ENCODE measurements around the gene TMEM263. TPM values are rescaled to one million over a fixed set of nuclear protein-coding genes. Genes with fewer than 3 reads are reported as not detected.

Gene TMEM263
- total RNA-seq, 2 experiments from 2014 or later, result 34.1 to 60.0 TPM

DNA sequence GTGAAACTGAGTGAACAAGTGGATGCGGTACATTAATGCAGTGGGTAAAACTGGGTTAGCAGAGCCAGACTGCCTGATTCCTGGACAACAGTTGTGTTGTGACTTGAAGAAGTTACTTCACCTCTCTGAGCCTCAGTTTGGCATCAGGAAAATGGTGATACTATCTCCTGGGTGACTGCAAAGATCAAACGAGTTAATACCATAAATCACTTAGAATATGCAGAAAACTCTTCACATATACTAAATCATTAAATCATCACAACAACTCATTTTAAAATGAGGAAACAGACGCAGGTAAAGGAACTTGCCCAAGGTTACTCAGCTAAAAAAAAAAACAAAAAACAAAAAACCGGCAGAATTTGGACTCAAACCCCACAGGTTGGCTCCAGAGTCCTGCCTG, 30.4 kb downstream of the TMEM263 start:
- H2AFZ ChIP-seq (ENCODE audit: low read length), result peak overlapping the region; percentile 90; the same call in 1 of the 2 replicates
- H4K20me1 ChIP-seq (ENCODE audit: insufficient read depth, low read length), result no peaks in the 10 kb centered on the region
- H3K36me3 ChIP-seq (ENCODE audit: insufficient read depth, low read length), result no peaks in the 10 kb centered on the region; the same call in 1 of the 2 replicates
- intact Hi-C loops (cut with micrococcal nuclease; ENCODE audit: unreplicated experiment), result no loop called here
- BruUV-seq (replicated peaks), result TSS peak; percentile 68
- H3K4me3 ChIP-seq (ENCODE audit: low read depth, low read length, poor library complexity, severe bottlenecking), result peak overlapping the region; percentile 76
- peaks cover 14% of the 10 kb centered on the region for H3K4me1 ChIP-seq (ENCODE audit: insufficient read depth, low read length, poor library complexity, severe bottlenecking)
- no peak overlapping the region for H3K27ac ChIP-seq (ENCODE audit: low read depth, low read length, poor library complexity, severe bottlenecking)
- no peaks in the 10 kb centered on the region for H3K79me2 ChIP-seq (ENCODE audit: insufficient read depth, low read depth, low read length)
- H3K9me2 ChIP-seq (ENCODE audit: insufficient read depth, low read length), result no peaks in the 10 kb centered on the region
- H3K9me3 ChIP-seq (ENCODE audit: low read length), result no peaks in the 10 kb centered on the region
- no peak for DNase-seq (ENCODE audit: low spot score)
- ChIA-PET CTCF (ENCODE audit: unreplicated experiment) (no interaction called here), POLR2A (interaction anchor here (1.4 to 1.7 kb wide), 3 partner anchors 9 to 31 kb away, joined by 6 to 8 read pairs (median 8); partner anchors contain the start of gene TMEM263)
- no peak for TF ChIP-seq EZH2phosphoT487 (IDR thresholded peaks at IDR 0.05; ENCODE audit: borderline replicate concordance, low read depth, low read length)
- TF ChIP-seq, protein P1, sequence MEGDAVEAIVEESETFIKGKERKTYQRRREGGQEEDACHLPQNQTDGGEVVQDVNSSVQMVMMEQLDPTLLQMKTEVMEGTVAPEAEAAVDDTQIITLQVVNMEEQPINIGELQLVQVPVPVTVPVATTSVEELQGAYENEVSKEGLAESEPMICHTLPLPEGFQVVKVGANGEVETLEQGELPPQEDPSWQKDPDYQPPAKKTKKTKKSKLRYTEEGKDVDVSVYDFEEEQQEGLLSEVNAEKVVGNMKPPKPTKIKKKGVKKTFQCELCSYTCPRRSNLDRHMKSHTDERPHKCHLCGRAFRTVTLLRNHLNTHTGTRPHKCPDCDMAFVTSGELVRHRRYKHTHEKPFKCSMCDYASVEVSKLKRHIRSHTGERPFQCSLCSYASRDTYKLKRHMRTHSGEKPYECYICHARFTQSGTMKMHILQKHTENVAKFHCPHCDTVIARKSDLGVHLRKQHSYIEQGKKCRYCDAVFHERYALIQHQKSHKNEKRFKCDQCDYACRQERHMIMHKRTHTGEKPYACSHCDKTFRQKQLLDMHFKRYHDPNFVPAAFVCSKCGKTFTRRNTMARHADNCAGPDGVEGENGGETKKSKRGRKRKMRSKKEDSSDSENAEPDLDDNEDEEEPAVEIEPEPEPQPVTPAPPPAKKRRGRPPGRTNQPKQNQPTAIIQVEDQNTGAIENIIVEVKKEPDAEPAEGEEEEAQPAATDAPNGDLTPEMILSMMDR (conservative IDR thresholded peaks at IDR 0.05; ENCODE audit: low read length), result no peak
- H3K4me2 ChIP-seq (ENCODE audit: low read length), result peak overlapping the region; percentile 84

DNA sequence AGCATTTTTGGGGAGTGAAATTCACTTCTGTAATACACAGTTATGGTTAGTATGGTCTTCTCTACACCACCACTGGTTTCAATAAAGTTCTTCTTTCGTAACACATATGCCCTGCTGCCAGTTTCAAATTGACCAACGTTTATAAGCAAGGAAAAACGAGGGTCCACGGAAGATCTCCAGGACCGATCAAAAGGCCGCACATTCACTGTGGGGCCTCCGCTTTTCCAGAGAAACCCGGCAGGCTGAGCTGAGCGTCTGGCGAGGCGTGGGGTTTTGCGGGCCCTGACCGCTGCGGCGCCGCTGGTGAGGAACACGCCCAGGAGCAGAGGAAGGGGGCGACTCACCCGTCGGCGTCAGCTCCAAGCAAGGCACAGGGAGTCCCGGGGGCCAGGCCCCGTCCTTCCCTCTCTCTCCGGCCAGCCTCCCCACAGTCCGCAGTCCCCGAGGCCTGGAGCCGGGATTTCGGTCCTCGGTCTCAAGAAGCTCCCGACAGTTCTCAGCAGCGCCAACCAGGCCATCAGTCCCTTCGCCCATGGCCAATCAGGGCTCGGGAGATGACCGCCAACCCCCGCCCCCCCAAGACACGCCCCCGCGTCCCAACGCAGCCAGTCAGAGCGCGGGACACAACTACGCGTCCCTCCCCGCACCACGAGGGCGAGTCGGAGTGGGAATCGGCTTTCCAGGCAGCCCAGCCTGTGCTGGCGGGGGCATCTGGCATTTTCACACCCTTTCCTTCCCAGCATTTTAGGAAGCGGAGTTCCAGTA, 31.1 kb downstream of the TMEM263 start, which contains the start of gene MTERF2:
Gene MTERF2 (minus strand): TSS at position 522 of the 765 bp plus-strand sequence. CDS start 8,432 bp downstream, outside the sequence.
- H3K4me1 ChIP-seq (ENCODE audit: insufficient read depth, low read length, poor library complexity, severe bottlenecking), result peaks cover 14% of the 10 kb centered on the region
- H3K4me2 ChIP-seq (ENCODE audit: low read length), result peak within 1 kb of the TSS; percentile 84
- H3K9me2 ChIP-seq (ENCODE audit: insufficient read depth, low read length), result no peaks in the 10 kb centered on the region
- intact Hi-C loops (cut with micrococcal nuclease; ENCODE audit: unreplicated experiment), result loop anchor here (1.0 kb wide), 1 partner anchor 32 kb away; the partner anchor contains the start of gene TMEM263
- no peaks in the 10 kb centered on the region for H3K79me2 ChIP-seq (ENCODE audit: insufficient read depth, low read depth, low read length)
- no peaks in the 10 kb centered on the region for H3K9me3 ChIP-seq (ENCODE audit: low read length)
- H4K20me1 ChIP-seq (ENCODE audit: insufficient read depth, low read length), result no peaks in the 10 kb centered on the region
- peak within 1 kb of the TSS; percentile 90 for H2AFZ ChIP-seq (ENCODE audit: low read length)
- no peaks in the 10 kb centered on the region; the same call in 1 of the 2 replicates for H3K36me3 ChIP-seq (ENCODE audit: insufficient read depth, low read length)
- ChIA-PET POLR2A (interaction anchor here (0.8 to 1.7 kb wide), 7 partner anchors 8 to 697 kb away, joined by 3 to 8 read pairs (median 4); partner anchors contain the start of gene TMEM263), CTCF (ENCODE audit: unreplicated experiment) (interaction anchor here (0.6 kb wide), 1 partner anchor 11 kb away, joined by 4 read pairs; no protein-coding TSS in a partner anchor)
- TF ChIP-seq EZH2phosphoT487 (IDR thresholded peaks at IDR 0.05; ENCODE audit: borderline replicate concordance, low read depth, low read length), result no peak
- TF ChIP-seq, protein P1 (conservative IDR thresholded peaks at IDR 0.05; ENCODE audit: low read length), result no peak; the same call in 1 of the 2 replicates
- H3K4me3 ChIP-seq (ENCODE audit: low read depth, low read length, poor library complexity, severe bottlenecking), result peak within 1 kb of the TSS; percentile 76
- no peak within 1 kb of the TSS for H3K27ac ChIP-seq (ENCODE audit: low read depth, low read length, poor library complexity, severe bottlenecking)
- peak; percentile 88 for DNase-seq (ENCODE audit: low spot score)
- BruUV-seq (replicated peaks), result no TSS peak

Data from OCI-LY7 (cell line).